GM19438 (cell line): ENCODE data around the gene GABPB2.
A peak's percentile ranks its signal among the peaks of the same experiment; 100 is the strongest.
"Not testable (repeated sequence)": the region's sequence is repeated elsewhere in the genome, so short reads cannot be mapped to it uniquely, and the experiment has no call there.

Source experiments
- ATAC-seq: cut with Tn5 transposase; IDR thresholded peaks from one replicate; pipeline ENCODE4 v1.9.1; 2021; ENCODE audit warnings: low read depth; ENCODE audit not compliant: unreplicated experiment

The GABPB2 gene

DNA sequence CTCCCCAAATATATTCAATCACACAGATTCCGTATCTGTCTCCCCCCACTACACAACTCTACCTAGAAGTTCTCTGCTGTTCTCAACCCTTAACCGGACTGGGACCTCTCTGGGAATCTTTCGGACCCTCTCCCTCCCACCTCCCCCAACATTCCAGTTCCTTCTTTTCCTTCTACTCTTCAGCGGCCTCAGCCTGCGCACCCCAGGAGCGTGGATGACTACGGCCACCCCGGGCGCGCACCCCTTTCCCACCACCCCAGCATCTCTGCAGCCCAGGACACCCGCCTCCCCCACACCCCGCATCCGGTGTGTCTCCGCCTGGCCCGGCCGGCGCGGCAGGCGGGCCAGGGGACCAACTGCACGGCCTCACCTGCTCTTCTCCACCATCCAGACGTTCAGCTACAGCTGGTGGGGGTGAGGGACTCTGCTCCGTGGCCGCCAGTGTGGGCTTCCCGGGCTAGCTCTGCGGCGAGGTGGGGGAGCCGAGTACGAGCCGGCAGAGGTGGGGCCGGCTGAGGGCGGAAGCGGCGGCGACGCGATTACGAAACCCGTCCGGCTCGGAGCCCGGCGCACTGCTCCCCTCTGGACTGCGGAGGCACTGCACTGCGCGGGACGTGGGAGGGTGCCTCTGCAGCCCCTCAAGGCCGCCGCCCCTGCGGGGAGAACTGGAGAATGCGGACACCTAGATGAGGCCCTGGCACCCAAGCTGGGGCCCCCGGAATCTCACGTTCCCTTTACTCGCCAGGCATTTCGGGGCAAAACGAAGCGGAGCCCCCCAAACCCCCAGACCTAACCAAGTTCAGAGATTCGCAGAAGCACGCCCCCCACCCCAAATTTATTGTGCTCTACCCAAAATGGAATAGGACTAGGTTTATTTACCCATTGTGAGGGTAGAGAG is 11.2 kb upstream of the GABPB2 start, which contains the start of gene CDC42SE1:
Gene CDC42SE1, minus strand, starts transcription at position 514 of the 898 bp plus-strand sequence. CDS start 3,892 bp downstream, outside the sequence.
- peak; percentile 78 for ATAC-seq

DNA sequence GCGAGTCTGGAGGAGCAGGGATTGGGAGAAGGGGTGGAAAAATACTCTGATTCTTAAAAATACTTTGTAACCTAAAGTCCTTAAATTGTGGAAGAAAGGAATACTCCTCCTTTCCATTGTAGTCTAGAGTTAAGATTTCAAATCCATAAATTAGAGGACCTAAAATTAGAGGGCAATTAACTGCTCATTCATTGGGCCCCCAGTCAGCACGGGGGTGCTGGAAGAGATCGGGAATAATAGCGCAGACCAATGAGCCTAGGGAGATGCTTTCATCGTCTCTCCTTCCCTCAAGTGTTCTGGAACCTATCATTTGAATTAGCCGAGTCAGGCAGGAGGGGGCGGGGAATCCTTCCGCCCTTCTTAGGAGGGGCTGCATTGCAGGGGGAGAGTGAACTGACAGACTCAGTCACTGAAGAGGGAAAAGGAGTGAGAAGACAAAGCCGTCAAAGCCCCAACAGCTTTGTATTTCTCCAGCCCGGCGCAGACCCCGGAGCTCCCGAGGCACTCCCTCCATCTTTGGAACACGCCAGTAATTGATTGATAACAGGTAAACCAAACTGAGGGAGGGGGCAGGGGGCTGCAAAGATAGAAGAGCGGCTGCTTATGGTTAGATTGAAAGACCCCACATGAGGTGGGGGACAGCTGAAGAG is 10.4 kb upstream of the GABPB2 start, which contains the start of gene MLLT11:
Gene MLLT11, plus strand, starts transcription at position 391 of the 650 bp plus-strand sequence. CDS start 6,828 bp downstream, outside the sequence.
- no peak for ATAC-seq

DNA sequence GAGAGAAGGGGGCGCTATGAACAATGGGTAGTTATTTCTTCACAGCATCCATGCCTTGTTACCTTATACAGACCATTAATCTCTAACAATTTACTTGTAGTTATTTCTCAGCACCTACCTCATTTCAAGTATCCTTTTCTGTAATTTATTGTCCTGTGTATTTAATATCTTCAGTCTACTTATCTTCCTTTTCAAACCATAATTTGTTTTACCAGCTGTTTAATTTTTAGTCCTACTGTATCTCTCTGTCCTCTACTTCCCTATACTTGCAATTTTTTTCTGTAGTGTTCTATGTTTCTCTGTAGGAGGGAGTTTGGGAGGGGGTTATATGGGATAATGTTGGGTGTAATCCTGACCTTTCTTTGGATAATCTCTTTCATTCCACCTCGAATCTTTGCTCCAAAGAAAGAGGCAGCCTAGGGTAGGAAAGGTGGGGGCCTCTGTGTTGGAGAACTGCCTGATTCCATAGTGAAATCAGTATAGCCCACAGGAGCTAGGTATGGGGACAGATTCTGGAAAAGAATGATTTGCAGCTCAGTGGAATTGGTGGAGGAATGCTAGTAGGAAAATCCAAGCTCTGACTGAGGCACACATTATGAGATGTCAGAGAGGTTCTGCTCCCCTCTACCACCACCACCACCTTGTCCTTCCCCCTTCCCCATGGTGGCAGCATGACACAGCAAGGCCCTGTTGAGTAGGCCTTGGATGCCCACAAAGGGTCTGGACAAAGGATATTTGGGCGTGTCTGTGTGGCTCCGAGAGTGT is 9.7 kb upstream of the GABPB2 start:
- ATAC-seq = no peak

GRCh38 chr1:151061704-151062103 is 8.9 kb upstream of the GABPB2 start:
- no peak for ATAC-seq

GRCh38 chr1:151062741-151063371 is 7.7 kb upstream of the GABPB2 start:
- no peak for ATAC-seq

- no peak for ATAC-seq
These were observed 5.4 kb upstream of the GABPB2 start for GRCh38 chr1:151065089-151065645.

- ATAC-seq = no peak
These were observed 3.4 kb upstream of the GABPB2 start for GRCh38 chr1:151067185-151067584.

GRCh38 chr1:151069103-151069486 is 1.5 kb upstream of the GABPB2 start:
- ATAC-seq = no peak

DNA sequence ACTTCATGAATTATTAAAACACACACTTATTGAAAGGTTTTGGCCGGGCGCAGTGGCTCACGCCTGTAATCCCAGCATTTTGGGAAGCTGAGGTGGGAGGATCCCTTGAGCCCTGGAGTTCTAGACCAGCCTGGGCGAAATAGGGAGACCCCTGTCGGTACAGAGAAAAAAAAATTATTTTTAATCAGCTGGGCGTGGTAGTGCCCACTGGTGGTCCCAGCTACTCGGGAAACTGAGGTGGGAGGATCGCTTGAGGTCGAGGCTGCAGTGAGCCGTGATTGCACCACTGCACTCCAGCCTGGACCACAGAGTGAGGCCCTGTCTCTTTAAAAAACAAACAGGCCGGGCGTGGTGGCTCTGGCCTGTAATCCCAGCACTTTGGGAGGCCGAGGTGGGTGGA is 1.7 kb downstream of the GABPB2 start:
- no peak for ATAC-seq

GRCh38 chr1:151085953-151086559 is 15.5 kb downstream of the GABPB2 start:
- ATAC-seq = no peak

- ATAC-seq = not testable (repeated sequence)
These were observed 26.9 kb downstream of the GABPB2 start for GRCh38 chr1:151097426-151097825.

DNA sequence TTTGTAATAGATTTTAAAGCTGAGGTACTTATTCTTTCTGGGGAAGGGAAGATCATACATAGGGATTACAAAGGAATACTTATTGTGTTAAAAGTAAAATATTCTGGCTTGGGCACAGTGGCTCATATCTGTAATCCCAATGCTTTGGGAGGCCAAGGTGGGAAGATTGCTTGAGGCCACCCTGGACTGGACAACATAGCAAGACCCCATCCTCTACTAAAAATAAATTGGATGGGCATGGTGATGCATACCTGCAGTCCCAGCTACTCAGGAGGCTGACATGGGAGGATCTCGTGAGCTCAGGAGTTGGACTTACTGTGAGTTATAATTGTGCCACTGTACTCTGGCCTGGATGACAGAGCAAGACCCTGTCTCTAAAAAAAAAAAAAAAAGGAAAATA is 27.6 kb downstream of the GABPB2 start:
- ATAC-seq = no peak

DNA sequence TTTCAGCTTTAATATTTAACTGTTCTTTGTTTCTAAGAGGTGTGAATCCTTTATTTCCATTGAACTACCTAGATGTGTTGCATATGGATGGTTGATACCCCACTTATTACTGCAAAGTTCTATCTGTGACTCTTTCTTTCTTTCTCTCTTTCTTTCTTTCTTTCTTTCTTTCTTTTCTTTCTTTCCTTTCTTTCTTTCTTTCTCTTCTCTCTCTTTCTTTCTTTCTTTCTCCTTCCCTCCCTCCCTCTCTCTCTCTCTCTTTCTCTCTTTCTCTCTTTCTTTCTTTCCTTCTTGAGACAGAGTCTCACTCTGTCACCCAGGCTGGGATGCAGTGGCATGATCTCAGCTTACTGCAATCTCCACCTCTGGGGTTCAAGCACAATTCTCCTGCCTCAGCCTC is 34.1 kb downstream of the GABPB2 start:
- ATAC-seq = no peak

- no peak for ATAC-seq
These were observed 36.3 kb downstream of the GABPB2 start for GRCh38 chr1:151106894-151107293.

- ATAC-seq = no peak
These were observed 37.8 kb downstream of the GABPB2 start for GRCh38 chr1:151108331-151108730.

GRCh38 chr1:151113877-151114276 is 43.3 kb downstream of the GABPB2 start:
- no peak for ATAC-seq

DNA sequence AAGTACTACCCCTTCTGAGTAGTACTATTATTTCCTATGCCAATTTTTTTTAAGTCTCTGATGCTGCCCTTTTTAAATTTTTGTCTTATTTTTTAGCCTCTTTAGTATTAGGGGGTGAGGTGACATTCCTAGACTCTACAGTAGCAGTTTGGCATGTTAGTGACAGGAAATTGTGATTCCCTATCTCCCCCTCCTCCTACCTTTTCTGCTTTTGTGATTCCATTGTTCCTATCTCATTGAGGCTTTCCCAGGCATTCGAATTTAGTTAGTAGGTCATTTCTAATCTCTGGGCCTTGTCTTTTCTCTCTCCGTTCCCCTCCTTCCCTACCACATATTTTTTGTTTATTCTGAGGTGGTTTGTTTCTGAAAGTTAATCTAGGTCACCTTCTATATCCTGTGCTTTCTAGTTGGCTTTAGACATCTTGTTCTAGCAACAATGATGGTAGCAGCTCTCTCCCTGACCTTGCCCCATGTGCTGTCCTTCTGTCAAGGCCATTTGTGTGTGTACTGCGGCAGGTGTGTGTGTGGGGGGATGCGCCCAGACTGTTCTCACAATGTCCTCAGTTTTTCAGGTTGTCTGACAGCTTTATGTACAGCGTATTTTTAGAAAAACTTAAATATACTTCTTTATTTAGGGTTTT is 54.3 kb downstream of the GABPB2 start:
- ATAC-seq = no peak

DNA sequence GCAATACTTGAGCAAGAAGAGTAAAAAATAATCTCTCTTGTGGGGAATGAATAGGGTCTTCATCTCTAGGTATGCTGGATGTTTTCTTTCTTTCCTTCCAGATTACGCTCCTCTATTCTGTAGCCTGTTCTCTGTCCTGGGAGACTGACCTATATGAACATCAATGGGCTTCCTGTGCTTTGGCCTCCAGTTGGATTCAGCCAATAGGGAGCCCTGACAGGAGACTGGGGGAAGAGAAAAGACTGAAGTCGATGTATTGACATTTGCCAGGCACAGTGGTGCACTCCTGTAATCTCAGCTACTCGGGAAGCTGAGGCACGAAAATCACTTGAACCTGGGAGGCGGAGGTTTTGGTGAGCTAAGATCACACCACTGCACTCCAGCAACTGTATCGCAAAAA is 58.2 kb downstream of the GABPB2 start:
- ATAC-seq = no peak

- peak; percentile 89 for ATAC-seq
These were observed 60.5 kb downstream of the GABPB2 start for GRCh38 chr1:151130987-151131586.
